IMR-90 (cell line): ENCODE data around the gene PHF5A. TPM values are rescaled to one million over a fixed set of nuclear protein-coding genes. Genes with fewer than 3 reads are reported as not detected.
"Not testable (repeated sequence)": the region's sequence is repeated elsewhere in the genome, so short reads cannot be mapped to it uniquely, and the experiment has no call there.

ENCODE experiments used
- ATAC-seq: fragments of 200-7000 bp; cut with Tn5 transposase; 2 replicates; pipeline ENCODE4 v1.9.1; 2020; ENCODE audit warnings: low read depth, mild to moderate bottlenecking, moderate library complexity
- BruUV-seq: library from RNA; stranded (reverse); fragments of 400-500 nt; replicated peaks from 2 replicates; lab custom pipeline; 2021; lab: Mats Ljungman, UMichigan
- CTCF ChIA-PET: fragments of 300-600 bp; formaldehyde crosslinking; extraction: SDS; loops from one replicate; lab custom pipeline; 2021; ENCODE audit warnings: antibody characterized with exemption; lab: Yijun Ruan, JAX
- POLR2A ChIA-PET: fragments of 300-600 bp; sonication (Branson Sonifier 250); formaldehyde crosslinking; loops from one replicate; lab custom pipeline; 2022; ENCODE audit warnings: antibody characterized with exemption; ENCODE audit not compliant: unreplicated experiment; lab: Charles Lee
- DNase-seq: peaks from one replicate; pipeline ENCODE4 v3.0.0; 2013
- H2AFZ ChIP-seq: replicated peaks from 2 replicates; pipeline ENCODE3; 2013; ENCODE audit warnings: low read length, mild to moderate bottlenecking; ENCODE audit not compliant: poor library complexity
- H2AK5ac ChIP-seq: 2 replicates; pipeline ENCODE4 v1.6.1; 2013; ENCODE audit warnings: low read depth, low read length, inconsistent platforms
- H2AK9ac ChIP-seq: replicated peaks from 2 replicates; pipeline ENCODE3; 2013; ENCODE audit warnings: mild to moderate bottlenecking, low read depth, low read length, moderate library complexity; ENCODE audit not compliant: poor library complexity
- H2BK120ac ChIP-seq: 2 replicates; pipeline ENCODE4 v1.6.1; 2013; ENCODE audit warnings: low read depth, low read length, inconsistent platforms
- H2BK15ac ChIP-seq: 3 replicates; pipeline ENCODE4 v1.6.1; 2013; ENCODE audit warnings: low read depth, low read length, inconsistent platforms
- H2BK20ac ChIP-seq: 2 replicates; pipeline ENCODE4 v1.6.1; 2013; ENCODE audit warnings: low read depth, mild to moderate bottlenecking, inconsistent platforms, low read length, moderate library complexity
- H2BK5ac ChIP-seq: 2 replicates; pipeline ENCODE4 v1.6.1; 2013; ENCODE audit warnings: mild to moderate bottlenecking, low read depth, low read length, inconsistent platforms; ENCODE audit not compliant: poor library complexity, severe bottlenecking
- H3K14ac ChIP-seq: replicated peaks from 2 replicates; pipeline ENCODE4 v1.6.1; 2013; ENCODE audit warnings: low read depth, low read length, inconsistent platforms
- H3K18ac ChIP-seq: 2 replicates; pipeline ENCODE4 v1.6.1; 2013; ENCODE audit warnings: low read depth, low read length, control low read depth
- H3K23ac ChIP-seq: 2 replicates; pipeline ENCODE4 v1.6.1; 2013; ENCODE audit warnings: low read depth, low read length, inconsistent platforms
- H3K27ac ChIP-seq: 2 replicates; pipeline ENCODE4 v1.5.1; 2013; ENCODE audit warnings: mild to moderate bottlenecking, control low read depth, low read length; ENCODE audit not compliant: insufficient read depth
- H3K27me3 ChIP-seq: 2 replicates; pipeline ENCODE4 v1.6.1; 2013; ENCODE audit warnings: low read length; ENCODE audit not compliant: control insufficient read depth, insufficient read depth
- H3K36me3 ChIP-seq: 2 replicates; pipeline ENCODE4 v1.6.1; 2013; ENCODE audit warnings: low read length, mixed read lengths; ENCODE audit not compliant: control insufficient read depth, insufficient read depth
- H3K4ac ChIP-seq: 2 replicates; pipeline ENCODE4 v1.6.1; 2013; ENCODE audit warnings: low read depth, low read length, inconsistent platforms
- H3K4me1 ChIP-seq: 2 replicates; pipeline ENCODE4 v1.6.1; 2013; ENCODE audit warnings: low read length, mixed read lengths; ENCODE audit not compliant: control insufficient read depth, insufficient read depth
- H3K4me2 ChIP-seq: 2 replicates; pipeline ENCODE4 v1.6.1; 2013; ENCODE audit warnings: low read depth, mild to moderate bottlenecking, control low read depth, low read length, moderate library complexity
- H3K4me3 ChIP-seq: 2 replicates; pipeline ENCODE4 v1.5.1; 2013; ENCODE audit warnings: low read depth, mild to moderate bottlenecking, control low read depth, low read length, moderate library complexity; ENCODE audit not compliant: insufficient read depth
- H3K56ac ChIP-seq: 2 replicates; pipeline ENCODE4 v1.6.1; 2013; ENCODE audit warnings: low read length, inconsistent platforms; ENCODE audit not compliant: insufficient read depth; ENCODE audit errors: extremely low read depth
- H3K79me1 ChIP-seq, 2 experiments: 2 replicates each; pipeline ENCODE4 v1.6.1; 2013; ENCODE audit warnings: low read length in 2 of 2, inconsistent platforms in 1 of 2, low read depth in 1 of 2
- H3K9ac ChIP-seq: 2 replicates; pipeline ENCODE4 v1.6.1; 2013; ENCODE audit warnings: low read depth, low read length, control low read depth
- H3K9me1 ChIP-seq: 2 replicates; pipeline ENCODE4 v1.6.1; 2013; ENCODE audit warnings: low read length, inconsistent platforms; ENCODE audit not compliant: insufficient read depth
- H3K9me3 ChIP-seq: 2 replicates; pipeline ENCODE4 v1.6.1; 2013; ENCODE audit warnings: low read length; ENCODE audit not compliant: control insufficient read depth, insufficient read depth
- H4K20me1 ChIP-seq: 2 replicates; pipeline ENCODE4 v1.6.1; 2013; ENCODE audit warnings: low read length, inconsistent platforms; ENCODE audit not compliant: insufficient read depth
- H4K5ac ChIP-seq: 2 replicates; pipeline ENCODE4 v1.6.1; 2013; ENCODE audit warnings: mild to moderate bottlenecking, low read depth, low read length, control low read depth
- H4K8ac ChIP-seq, 2 experiments: 2 replicates each; pipeline ENCODE4 v1.6.1; 2013; ENCODE audit warnings: low read depth in 2 of 2, low read length in 2 of 2, control low read depth in 1 of 2, inconsistent platforms in 1 of 2
- H4K91ac ChIP-seq: 2 replicates; pipeline ENCODE4 v1.6.1; 2013; ENCODE audit warnings: low read depth, low read length, inconsistent platforms; ENCODE audit not compliant: insufficient read depth
- CEBPB ChIP-seq: IDR thresholded peaks from 2 replicates; pipeline ENCODE4 v1.6.1; 2012; ENCODE audit warnings: low read depth, low read length, improper control_type of control experiment
- MAFK ChIP-seq: IDR thresholded peaks from 2 replicates; pipeline ENCODE4 v1.6.1; 2012; ENCODE audit warnings: low read depth, low read length, improper control_type of control experiment
- NFE2L2 ChIP-seq: fragments of 150-350 bp; IDR thresholded peaks from 2 replicates; pipeline ENCODE4 v1.6.1; 2016; ENCODE audit warnings: low read depth, mild to moderate bottlenecking, low read length
- RAD21 ChIP-seq: IDR thresholded peaks from 2 replicates; pipeline ENCODE4 v1.6.1; 2012; ENCODE audit warnings: low read length, improper control_type of control experiment
- RCOR1 ChIP-seq: IDR thresholded peaks from 2 replicates; pipeline ENCODE4 v1.6.1; 2012; ENCODE audit warnings: mild to moderate bottlenecking, low read length, improper control_type of control experiment; ENCODE audit not compliant: insufficient replicate concordance
- SMC3 ChIP-seq: fragments of 150-350 bp; IDR thresholded peaks from 2 replicates; pipeline ENCODE4 v1.6.1; 2016; ENCODE audit warnings: low read depth, mild to moderate bottlenecking, antibody characterized with exemption, low read length, moderate library complexity
- WGBS, 2 experiments: methylation state at CpG; one replicate each; pipeline versions ENCODE4 v1.1.5 to v1.1.7; 2013; ENCODE audit warnings: missing lambda C conversion rate in 2 of 2; ENCODE audit not compliant: insufficient read length in 1 of 2; ENCODE audit errors: extremely low coverage in 2 of 2; 5-methylcytosine and 5-hydroxymethylcytosine counted together
- dilution Hi-C: fragments of 300-500 bp; cut with HindIII; formaldehyde crosslinking; loops from one replicate; pipeline ENCODE4 v1.14.3; 2018; ENCODE audit warnings: low sequenced_read_pairs; ENCODE audit not compliant: unreplicated experiment
- in situ Hi-C: fragments of 300-500 bp; cut with MboI; formaldehyde crosslinking; loops from 3 replicates; pipeline ENCODE4 v1.14.3; 2019; ENCODE audit warnings: low sequenced_read_pairs, inconsistent platforms, mixed read lengths
- intact Hi-C: fragments of 100-400 bp; cut with micrococcal nuclease; formaldehyde crosslinking; loops from 2 replicates; pipeline ENCODE4 v1.10.0; 2022
- polyA plus RNA-seq, 3 experiments: library from polyadenylated mRNA; depleted of rRNA; stranded (reverse); fragments of >200 nt; gene quantifications; 2 replicates each; pipeline ENCODE4 v1.2.3, GENCODE V29; 2012; ENCODE audit warnings: low replicate concordance in 1 of 3
- total RNA-seq: library from RNA; depleted of rRNA; stranded (reverse); fragments of >200 nt; gene quantifications from 2 replicates; pipeline ENCODE4 v1.2.3, GENCODE V29; 2012

PHF5A gene
- total and polyA plus RNA-seq, 2 of the 4 experiments (the other 2 are of a cell fraction): 50.9 to 54.9 TPM

DNA sequence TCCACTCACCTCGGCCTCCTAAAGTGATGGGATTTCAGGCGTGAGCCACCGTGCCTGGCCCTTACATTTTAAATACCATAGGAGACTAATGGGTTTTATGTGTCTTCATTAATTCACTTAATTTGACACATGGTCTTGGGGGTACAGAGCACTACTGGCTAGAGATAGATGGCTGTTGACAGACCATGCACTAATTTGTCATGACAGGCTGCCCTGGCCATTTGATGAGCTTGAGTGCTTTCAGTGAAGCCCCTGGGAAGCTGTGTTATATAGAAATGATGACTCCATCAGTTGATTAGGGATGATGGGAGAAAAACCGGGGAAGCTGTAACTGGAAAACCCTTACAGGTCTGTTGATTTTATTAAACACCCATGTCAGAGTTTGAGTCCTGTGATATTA is 6.6 kb downstream of the PHF5A start:
- H3K9ac ChIP-seq: no peak overlapping the region
- H3K18ac ChIP-seq: no peak overlapping the region
- ATAC-seq: no peak
- H2BK120ac ChIP-seq: no peak overlapping the region
- intact Hi-C loops: no loop called here
- no peak overlapping the region for H2BK5ac ChIP-seq
- H3K9me1 ChIP-seq: no peaks in the 10 kb centered on the region; the same call in 1 of the 2 replicates
- no peak overlapping the region for H3K14ac ChIP-seq
- H2BK20ac ChIP-seq: no peak overlapping the region
- H3K27ac ChIP-seq: no peak overlapping the region
- no peak overlapping the region for H2BK15ac ChIP-seq
- ChIA-PET CTCF (no interaction called here), POLR2A (interaction anchor here (0.6 kb wide), 1 partner anchor 15 kb away, joined by 6 read pairs; no protein-coding TSS in a partner anchor)
- H2AK5ac ChIP-seq: no peak overlapping the region
- no CpG with 5 or more reads among the region's 4 CpGs for WGBS, 2 experiments
- dilution Hi-C loops: no loop called here
- H3K36me3 ChIP-seq: peaks cover 60% of the 10 kb centered on the region
- H2AK9ac ChIP-seq: no peak overlapping the region
- H4K20me1 ChIP-seq: no peaks in the 10 kb centered on the region
- H4K91ac ChIP-seq: no peak overlapping the region
- H3K23ac ChIP-seq: no peak overlapping the region
- no peaks in the 10 kb centered on the region for H3K9me3 ChIP-seq
- peaks cover 11 to 33% of the 10 kb centered on the region in 2 experiments for H3K79me1 ChIP-seq
- TF ChIP-seq RAD21: no peak
- TF ChIP-seq SMC3: no peak
- TF ChIP-seq CEBPB: no peak
- no peak for TF ChIP-seq MAFK
- TF ChIP-seq NFE2L2: no peak
- TF ChIP-seq RCOR1: no peak
- H4K5ac ChIP-seq: no peak overlapping the region
- no peak for DNase-seq
- H3K4me1 ChIP-seq: no peaks in the 10 kb centered on the region
- no peak overlapping the region for H3K4me3 ChIP-seq
- H3K4ac ChIP-seq: no peak overlapping the region
- no peaks in the 10 kb centered on the region for H3K27me3 ChIP-seq
- H4K8ac ChIP-seq: no peak overlapping the region
- BruUV-seq: no TSS peak
- H3K56ac ChIP-seq: no peak overlapping the region
- H3K4me2 ChIP-seq: no peak overlapping the region
- no peak overlapping the region for H2AFZ ChIP-seq
- in situ Hi-C loops: no loop called here

GRCh38 chr22:41460071-41460470 is 8.4 kb downstream of the PHF5A start:
- H2BK120ac ChIP-seq, H3K14ac ChIP-seq, H2BK5ac ChIP-seq, H4K8ac ChIP-seq, H3K4me2 ChIP-seq, H3K4me3 ChIP-seq, BruUV-seq, H3K56ac ChIP-seq, CTCF ChIA-PET, H3K18ac ChIP-seq, H4K91ac ChIP-seq, H2AK5ac ChIP-seq, dilution Hi-C loops, DNase-seq, H3K23ac ChIP-seq, H2BK15ac ChIP-seq, H4K20me1 ChIP-seq, H2AFZ ChIP-seq, H4K5ac ChIP-seq, H3K27me3 ChIP-seq, H3K9me1 ChIP-seq, H3K9ac ChIP-seq, in situ Hi-C loops, H3K4me1 ChIP-seq, H3K27ac ChIP-seq, intact Hi-C loops, ATAC-seq, H2BK20ac ChIP-seq, H3K9me3 ChIP-seq, H3K4ac ChIP-seq, POLR2A ChIA-PET, H2AK9ac ChIP-seq: not testable (repeated sequence)
- Histone ChIP-seq H3K79me1 (peaks cover 4 to 26% of the 10 kb centered on the region in 2 experiments), H3K36me3 (peaks cover 50% of the 10 kb centered on the region)
- no CpG with 5 or more reads among the region's 5 CpGs for WGBS, 2 experiments
